Keratinocyte (primary cell): ENCODE results near the gene AEBP1. TPM values are rescaled to one million over a fixed set of nuclear protein-coding genes. Genes with fewer than 3 reads are reported as not detected.
"Not testable (repeated sequence)": the region's sequence is repeated elsewhere in the genome, so short reads cannot be mapped to it uniquely, and the experiment has no call there.

Source experiments
- DNase-seq: peaks from one replicate; pipeline ENCODE4 v3.0.0-alpha.2; 2011; ENCODE audit warnings: low read depth, missing footprints, low spot score
- FAIRE-seq: peaks from 2 replicates; lab custom pipeline; 2011; peaks lifted over from hg19 to GRCh38; lab: Jason Lieb, UNC
- H2AFZ ChIP-seq: 2 replicates; pipeline ENCODE4 v1.6.0; 2012; ENCODE audit warnings: low read length, control low read depth, inconsistent platforms; ENCODE audit not compliant: control insufficient read depth
- H3K27ac ChIP-seq: 2 replicates; pipeline ENCODE4 v1.5.1; 2011; ENCODE audit warnings: low read length; ENCODE audit not compliant: control insufficient read depth, insufficient read depth
- H3K27me3 ChIP-seq: 3 replicates; pipeline ENCODE4 v1.6.0; 2011; ENCODE audit warnings: low read length; ENCODE audit not compliant: control insufficient read depth, insufficient read depth; ENCODE audit errors: extremely low read depth
- H3K36me3 ChIP-seq, 2 experiments: 2 replicates in 1 of 2; 3 replicates in 1 of 2; pipeline ENCODE4 v1.5.1; 2011; ENCODE audit warnings: low read length in 2 of 2, mild to moderate bottlenecking in 1 of 2; ENCODE audit not compliant: control insufficient read depth in 2 of 2, insufficient read depth in 2 of 2; ENCODE audit errors: extremely low read depth in 1 of 2
- H3K4me1 ChIP-seq: 3 replicates; pipeline ENCODE4 v1.5.1; 2011; ENCODE audit warnings: low read length; ENCODE audit not compliant: control insufficient read depth, insufficient read depth; ENCODE audit errors: extremely low read depth
- H3K4me2 ChIP-seq: 3 replicates; pipeline ENCODE4 v1.6.0; 2011; ENCODE audit warnings: low read depth, low read length; ENCODE audit not compliant: control insufficient read depth, insufficient read depth; ENCODE audit errors: extremely low read depth
- H3K4me3 ChIP-seq, 3 experiments: fragments of 200-600 bp in 1 of 3; sonication (generic) in 1 of 3; 2 replicates in 2 of 3; 3 replicates in 1 of 3; pipeline ENCODE4 v1.5.1; 2011 to 2016; ENCODE audit warnings: low read length in 3 of 3, mild to moderate bottlenecking in 3 of 3, control low read depth in 2 of 3, inconsistent platforms in 1 of 3, low read depth in 1 of 3, mixed read lengths in 1 of 3, mixed run types in 1 of 3, moderate library complexity in 1 of 3; ENCODE audit not compliant: control insufficient read depth in 2 of 3, insufficient read depth in 2 of 3; ENCODE audit errors: extremely low read depth in 1 of 3
- H3K79me2 ChIP-seq: 2 replicates; pipeline ENCODE4 v1.6.0; 2012; ENCODE audit warnings: low read length; ENCODE audit not compliant: control insufficient read depth, insufficient read depth
- H3K9ac ChIP-seq: 3 replicates; pipeline ENCODE4 v1.6.0; 2011; ENCODE audit warnings: low read length; ENCODE audit not compliant: control insufficient read depth, insufficient read depth; ENCODE audit errors: extremely low read depth
- H3K9me1 ChIP-seq: 3 replicates; pipeline ENCODE4 v1.6.0; 2011; ENCODE audit warnings: low read length; ENCODE audit not compliant: control insufficient read depth, insufficient read depth; ENCODE audit errors: extremely low read depth
- H3K9me3 ChIP-seq: 2 replicates; pipeline ENCODE4 v1.5.1; 2012; ENCODE audit warnings: low read depth, low read length; ENCODE audit not compliant: control insufficient read depth
- H4K20me1 ChIP-seq: 3 replicates; pipeline ENCODE4 v1.6.0; 2011; ENCODE audit warnings: low read length; ENCODE audit not compliant: control insufficient read depth, insufficient read depth; ENCODE audit errors: extremely low read depth
- CTCF ChIP-seq, 3 experiments: IDR thresholded peaks in 1 of 3; conservative IDR thresholded peaks in 1 of 3; optimal IDR thresholded peaks in 1 of 3; 2 replicates in 2 of 3; 3 replicates in 1 of 3; pipeline versions ENCODE3 to v1.5.1; 2011; ENCODE audit warnings: low read length in 3 of 3, mild to moderate bottlenecking in 3 of 3, moderate library complexity in 2 of 3, control low read depth in 1 of 3, inconsistent platforms in 1 of 3; ENCODE audit not compliant: insufficient read depth in 2 of 3; ENCODE audit errors: extremely low read depth in 1 of 3
- EZH2 ChIP-seq: IDR thresholded peaks from one replicate; pipeline ENCODE4 v1.6.1; 2012; ENCODE audit warnings: inconsistent platforms, mild to moderate bottlenecking, low read length, moderate library complexity
- dilution Hi-C: fragments of 300-500 bp; cut with MboI; formaldehyde crosslinking; loops from one replicate; pipeline ENCODE4 v1.7.0; 2020; ENCODE audit warnings: low sequenced_read_pairs; ENCODE audit not compliant: extremely low pct_ligation_motif_present
- polyA plus RNA-seq, 5 experiments: library from polyadenylated mRNA; depleted of rRNA in 3 of 5; stranded (reverse) in 3 of 5; stranded (forward) in 1 of 5; unstranded in 1 of 5; fragments of >200 nt; gene quantifications; 1 replicate in 1 of 5; 2 replicates in 3 of 5; 3 replicates in 1 of 5; pipeline versions ENCODE4 v1.2.1 to v1.2.3, GENCODE V29; 2011 to 2012; ENCODE audit warnings: missing spikeins in 2 of 5, low read depth in 1 of 5, low replicate concordance in 1 of 5

The AEBP1 gene
- polyA plus RNA-seq, 1 donor (not counting 4 experiments of a cell fraction or from before 2014, with no cell fraction given), result 0.03 TPM

- no peak overlapping the region for H3K4me3 ChIP-seq
- no peaks in the 10 kb centered on the region for H4K20me1 ChIP-seq
- no peak overlapping the region for H3K4me2 ChIP-seq
- no peak for FAIRE-seq
- H3K79me2 ChIP-seq, result peaks cover 27% of the 10 kb centered on the region
- H3K36me3 ChIP-seq, result peaks cover 9 to 20% of the 10 kb centered on the region in 2 experiments
- H3K9me3 ChIP-seq, result no peaks in the 10 kb centered on the region
- no peak overlapping the region for H2AFZ ChIP-seq
- no peak overlapping the region for H3K27ac ChIP-seq
- no peaks in the 10 kb centered on the region for H3K27me3 ChIP-seq
- no peak for DNase-seq
- no peak overlapping the region for H3K9ac ChIP-seq
- H3K9me1 ChIP-seq, result no peaks in the 10 kb centered on the region
- H3K4me1 ChIP-seq, result peaks cover 7% of the 10 kb centered on the region
- TF ChIP-seq EZH2 (no peak), CTCF (optimal IDR thresholded peaks at IDR 0.05 in 1 of 3, IDR thresholded peaks at IDR 0.05 in 1 of 3, conservative IDR thresholded peaks at IDR 0.05 in 1 of 3; ENCODE audit: extremely low read depth in 1 of 3, insufficient read depth in 2 of 3, low read length in 3 of 3) (no peak)
- dilution Hi-C loops, result no loop called here
Measured at GRCh38 chr7:44124822-44125202, 20.7 kb downstream of the AEBP1 start.

GRCh38 chr7:44126574-44126973 lies 22.4 kb downstream of the AEBP1 start:
- H3K36me3 ChIP-seq, H3K9ac ChIP-seq, H3K4me2 ChIP-seq, H3K27ac ChIP-seq, H3K9me3 ChIP-seq, H3K4me3 ChIP-seq, DNase-seq, H3K27me3 ChIP-seq, FAIRE-seq, H4K20me1 ChIP-seq, H3K4me1 ChIP-seq, dilution Hi-C loops, H2AFZ ChIP-seq, H3K9me1 ChIP-seq: not testable (repeated sequence)
- peaks cover 15% of the 10 kb centered on the region for H3K79me2 ChIP-seq

GRCh38 chr7:44127161-44127560 lies 23.0 kb downstream of the AEBP1 start:
- H3K9me1 ChIP-seq, result no peaks in the 10 kb centered on the region
- no peak overlapping the region for H2AFZ ChIP-seq
- H3K4me3 ChIP-seq, result no peak overlapping the region
- no peak overlapping the region for H3K9ac ChIP-seq
- H3K27ac ChIP-seq, result no peak overlapping the region
- no peaks in the 10 kb centered on the region for H3K9me3 ChIP-seq
- no peak for FAIRE-seq
- H3K4me1 ChIP-seq, result peaks cover 4% of the 10 kb centered on the region
- no peaks in the 10 kb centered on the region for H3K36me3 ChIP-seq
- DNase-seq, result no peak
- no peak overlapping the region for H3K4me2 ChIP-seq
- no peak for TF ChIP-seq EZH2
- no peak for TF ChIP-seq CTCF (optimal IDR thresholded peaks at IDR 0.05 in 1 of 3, IDR thresholded peaks at IDR 0.05 in 1 of 3, conservative IDR thresholded peaks at IDR 0.05 in 1 of 3; ENCODE audit: extremely low read depth in 1 of 3, insufficient read depth in 2 of 3, low read length in 3 of 3)
- H3K27me3 ChIP-seq, result no peaks in the 10 kb centered on the region
- no peaks in the 10 kb centered on the region for H4K20me1 ChIP-seq
- H3K79me2 ChIP-seq, result peaks cover 9% of the 10 kb centered on the region
- dilution Hi-C loops, result no loop called here
